Suprapubic skin (tissue), 4 donors: Measurements from ENCODE around the gene CCDC40.
"Not testable (repeated sequence)": the region's sequence is repeated elsewhere in the genome, so short reads cannot be mapped to it uniquely, and the experiment has no call there.

Experiments
- CTCF ChIP-seq, 2 donors: fragments of 200-600 bp in 1 of 2; fragments of 450-650 bp in 1 of 2; sonication (generic) in 1 of 2; IDR thresholded peaks; one replicate each; pipeline ENCODE4 v1.5.1; 2016 to 2019; ENCODE audit warnings: antibody characterized with exemption in 2 of 2, mild to moderate bottlenecking in 1 of 2, moderate library complexity in 1 of 2
- EP300 ChIP-seq: sonication (generic); formaldehyde crosslinking; IDR thresholded peaks from one replicate; pipeline ENCODE4 v1.6.1; 2017; ENCODE audit warnings: antibody characterized with exemption
- POLR2AphosphoS5 ChIP-seq, 3 donors: sonication (generic); formaldehyde crosslinking; IDR thresholded peaks; one replicate each; pipeline ENCODE4 v1.6.1; 2017; ENCODE audit warnings: antibody characterized with exemption in 3 of 3

DNA sequence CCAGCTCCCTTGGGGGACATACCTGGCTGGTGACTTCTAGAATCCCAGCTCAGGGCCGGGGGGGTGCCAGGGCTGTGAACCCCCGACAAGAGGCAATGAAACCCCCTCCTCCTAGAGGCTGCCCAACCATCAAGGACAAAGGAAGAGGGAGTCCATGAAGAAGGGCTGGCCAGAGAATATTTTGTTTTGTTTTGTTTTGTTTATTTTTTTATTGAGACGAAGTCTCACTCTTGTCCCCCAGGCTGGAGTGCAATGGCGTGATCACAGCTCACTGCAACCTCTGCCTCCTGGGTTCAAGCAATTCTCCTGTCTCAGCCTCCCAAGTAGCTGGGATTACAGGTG lies 42.2 kb upstream of the CCDC40 start:
- not testable (repeated sequence) for TF ChIP-seq CTCF (IDR thresholded peaks at IDR 0.05); POLR2AphosphoS5 (IDR thresholded peaks at IDR 0.05); EP300
